ENCODE data around the gene MYO19.
"Not testable (repeated sequence)": the region's sequence is repeated elsewhere in the genome, so short reads cannot be mapped to it uniquely, and the experiment has no call there.

Gene MYO19

GRCh38 chr17:36501351-36501750 lies 33.3 kb downstream of the MYO19 start:
- no peak for DNase-seq (ENCODE audit: low read depth)

- DNase-seq (ENCODE audit: low read depth): no peak
Observed at GRCh38 chr17:36500745-36501225, 33.9 kb downstream of the MYO19 start.

GRCh38 chr17:36498560-36499300 lies 35.9 kb downstream of the MYO19 start:
- no peak for DNase-seq (ENCODE audit: low read depth)

- no peak for DNase-seq (ENCODE audit: low read depth)
Observed at GRCh38 chr17:36498155-36498554, 36.5 kb downstream of the MYO19 start.

GRCh38 chr17:36496018-36496789 lies 38.5 kb downstream of the MYO19 start:
- no peak for DNase-seq (ENCODE audit: low read depth)

GRCh38 chr17:36495076-36495578 lies 39.5 kb downstream of the MYO19 start:
- DNase-seq (ENCODE audit: low read depth): no peak

- DNase-seq (ENCODE audit: low read depth): no peak
Observed at GRCh38 chr17:36494674-36495073, 40.0 kb downstream of the MYO19 start.

- DNase-seq (ENCODE audit: low read depth): no peak
Observed at GRCh38 chr17:36493956-36494355, 40.7 kb downstream of the MYO19 start.

- peak; percentile 83 for DNase-seq (ENCODE audit: low read depth)
Observed at GRCh38 chr17:36486204-36487194, 48.2 kb downstream of the MYO19 start, which contains the start of gene ZNHIT3. Gene ZNHIT3 (plus strand): TSS chr17:36486681. CDS start chr17:36486700, 19 bp downstream.

GRCh38 chr17:36485805-36486203 lies 48.9 kb downstream of the MYO19 start:
- no peak for DNase-seq (ENCODE audit: low read depth)

- no peak for DNase-seq (ENCODE audit: low read depth)
Observed at GRCh38 chr17:36485027-36485426, 49.6 kb downstream of the MYO19 start.

- DNase-seq (ENCODE audit: low read depth): not testable (repeated sequence)
Observed at GRCh38 chr17:36484021-36484420, 50.6 kb downstream of the MYO19 start.

GRCh38 chr17:36482611-36483504 lies 51.8 kb downstream of the MYO19 start:
- DNase-seq (ENCODE audit: low read depth): peak; percentile 78

GRCh38 chr17:36481829-36482228 lies 52.8 kb downstream of the MYO19 start:
- no peak for DNase-seq (ENCODE audit: low read depth)

GRCh38 chr17:36475346-36475970 lies 59.2 kb downstream of the MYO19 start:
- no peak for DNase-seq (ENCODE audit: low read depth)

GRCh38 chr17:36474571-36474970 lies 60.1 kb downstream of the MYO19 start:
- no peak for DNase-seq (ENCODE audit: low read depth)

- no peak for DNase-seq (ENCODE audit: low read depth)
Observed at GRCh38 chr17:36470499-36470898, 64.2 kb downstream of the MYO19 start.

- DNase-seq (ENCODE audit: low read depth): no peak
Observed at GRCh38 chr17:36469733-36470132, 64.9 kb downstream of the MYO19 start.

- no peak for DNase-seq (ENCODE audit: low read depth)
Observed at GRCh38 chr17:36468903-36469635, 65.6 kb downstream of the MYO19 start.

- DNase-seq (ENCODE audit: low read depth): no peak
Observed at GRCh38 chr17:36464765-36465088, 69.9 kb downstream of the MYO19 start.

Measured in stimulated activated CD8-positive, alpha-beta memory T cell treated with anti-CD3 and anti-CD28 coated beads, Interleukin-4, amount 100 ng/mL, for 24 hours (primary cell).